H9 (cell line): ENCODE measurements around the gene MROH2A. TPM values are rescaled to one million over a fixed set of nuclear protein-coding genes. Genes with fewer than 3 reads are reported as not detected.

Experiments
- DNase-seq: peaks from one replicate; pipeline ENCODE4 v3.0.0-alpha.2; 2017
- H2AFZ ChIP-seq: one replicate; pipeline ENCODE4 v1.6.1; 2013; ENCODE audit warnings: mild to moderate bottlenecking, low read length, control low read depth, moderate library complexity
- H2AK5ac ChIP-seq: 2 replicates; pipeline ENCODE4 v1.6.1; 2013; ENCODE audit warnings: low read length, control low read depth, mixed read lengths; ENCODE audit not compliant: insufficient read length
- H2BK120ac ChIP-seq: one replicate; pipeline ENCODE4 v1.6.1; 2013; ENCODE audit warnings: low read depth, mild to moderate bottlenecking, low read length, control low read depth, inconsistent platforms; ENCODE audit not compliant: poor library complexity, severe bottlenecking
- H2BK12ac ChIP-seq: 2 replicates; pipeline ENCODE4 v1.6.1; 2013; ENCODE audit warnings: low read length, control low read depth, mixed read lengths, low read depth; ENCODE audit not compliant: insufficient read length
- H2BK15ac ChIP-seq: 2 replicates; pipeline ENCODE4 v1.6.1; 2013; ENCODE audit warnings: low read depth, low read length, control low read depth
- H2BK20ac ChIP-seq: one replicate; pipeline ENCODE4 v1.6.1; 2013; ENCODE audit warnings: low read depth, mild to moderate bottlenecking, low read length, control low read depth, inconsistent platforms; ENCODE audit not compliant: poor library complexity, severe bottlenecking
- H2BK5ac ChIP-seq: 2 replicates; pipeline ENCODE4 v1.6.1; 2013; ENCODE audit warnings: low read length, control low read depth, mixed read lengths; ENCODE audit not compliant: insufficient read length
- H3K14ac ChIP-seq: 2 replicates; pipeline ENCODE4 v1.6.1; 2013; ENCODE audit warnings: low read length, control low read depth; ENCODE audit not compliant: insufficient read depth
- H3K18ac ChIP-seq: 2 replicates; pipeline ENCODE4 v1.6.1; 2013; ENCODE audit warnings: low read depth, mild to moderate bottlenecking, mixed read lengths, low read length, control low read depth; ENCODE audit not compliant: insufficient read length
- H3K23ac ChIP-seq: 2 replicates; pipeline ENCODE4 v1.6.1; 2013; ENCODE audit warnings: low read length, control low read depth, mixed read lengths, low read depth; ENCODE audit not compliant: insufficient read length
- H3K23me2 ChIP-seq: 2 replicates; pipeline ENCODE4 v1.6.1; 2013; ENCODE audit warnings: low read depth, mild to moderate bottlenecking, mixed read lengths, low read length, control low read depth; ENCODE audit not compliant: insufficient read length, poor library complexity, severe bottlenecking
- H3K27ac ChIP-seq: 2 replicates; pipeline ENCODE4 v1.5.1; 2013; ENCODE audit warnings: low read length, control low read depth, mixed read lengths, low read depth; ENCODE audit not compliant: insufficient read length
- H3K27me3 ChIP-seq: 2 replicates; pipeline ENCODE4 v1.6.1; 2013; ENCODE audit warnings: low read length, control low read depth, inconsistent platforms; ENCODE audit not compliant: insufficient read depth
- H3K4ac ChIP-seq: 2 replicates; pipeline ENCODE4 v1.6.1; 2013; ENCODE audit warnings: low read depth, mild to moderate bottlenecking, control low read depth, inconsistent platforms, low read length, moderate library complexity
- H3K4me1 ChIP-seq: 2 replicates; pipeline ENCODE4 v1.6.1; 2013; ENCODE audit warnings: low read length, control low read depth, inconsistent platforms; ENCODE audit not compliant: insufficient read depth
- H3K4me2 ChIP-seq: 2 replicates; pipeline ENCODE4 v1.6.1; 2013; ENCODE audit warnings: low read length, control low read depth, mixed read lengths; ENCODE audit not compliant: insufficient read length, insufficient read depth
- H3K56ac ChIP-seq: 2 replicates; pipeline ENCODE4 v1.6.1; 2013; ENCODE audit warnings: low read depth, mild to moderate bottlenecking, mixed read lengths, low read length, control low read depth; ENCODE audit not compliant: insufficient read length
- H3K79me1 ChIP-seq: 2 replicates; pipeline ENCODE4 v1.6.1; 2013; ENCODE audit warnings: low read depth, mild to moderate bottlenecking, moderate library complexity, low read length, control low read depth, inconsistent platforms; ENCODE audit not compliant: insufficient read depth, poor library complexity, severe bottlenecking
- H3K79me2 ChIP-seq: 2 replicates; pipeline ENCODE4 v1.6.1; 2013; ENCODE audit warnings: low read length, control low read depth, inconsistent platforms; ENCODE audit not compliant: insufficient read depth
- H3K9ac ChIP-seq: 2 replicates; pipeline ENCODE4 v1.6.1; 2013; ENCODE audit warnings: low read length, control low read depth, mixed read lengths; ENCODE audit not compliant: insufficient read length; ENCODE audit errors: extremely low read depth
- H3K9me3 ChIP-seq: one replicate; pipeline ENCODE4 v1.6.1; 2013; ENCODE audit warnings: low read depth, low read length, inconsistent platforms; ENCODE audit not compliant: control insufficient read depth
- H3T11ph ChIP-seq: one replicate; pipeline ENCODE4 v1.6.1; 2013; ENCODE audit warnings: mild to moderate bottlenecking, low read length, control low read depth, inconsistent platforms
- H4K20me1 ChIP-seq: one replicate; pipeline ENCODE4 v1.6.1; 2013; ENCODE audit not compliant: control insufficient read depth, insufficient read length, insufficient read depth
- H4K5ac ChIP-seq: 2 replicates; pipeline ENCODE4 v1.6.1; 2013; ENCODE audit warnings: low read depth, mild to moderate bottlenecking, mixed read lengths, low read length, control low read depth; ENCODE audit not compliant: insufficient read length
- H4K8ac ChIP-seq: replicated peaks from 2 replicates; pipeline ENCODE4 v1.6.1; 2013; ENCODE audit warnings: low read length, control low read depth, mixed read lengths, low read depth; ENCODE audit not compliant: insufficient read length
- H4K91ac ChIP-seq: 2 replicates; pipeline ENCODE4 v1.6.1; 2013; ENCODE audit warnings: low read depth, mild to moderate bottlenecking, moderate library complexity, mixed read lengths, low read length, control low read depth; ENCODE audit not compliant: insufficient read length
- H3K27ac Mint-ChIP-seq, 3 experiments: 2 replicates in 2 of 3; 3 replicates in 1 of 3; pipeline ENCODE4 v1.8.0; 2020 to 2021; ENCODE audit warnings: mixed read lengths in 3 of 3, mild to moderate bottlenecking in 1 of 3, moderate library complexity in 1 of 3
- H3K27me3 Mint-ChIP-seq: 2 replicates; pipeline ENCODE4 v1.8.0; 2021; ENCODE audit warnings: low read depth, mild to moderate bottlenecking, moderate library complexity, mixed read lengths
- H3K36me3 Mint-ChIP-seq, 3 experiments: 2 replicates in 2 of 3; 3 replicates in 1 of 3; pipeline ENCODE4 v1.8.0; 2020 to 2021; ENCODE audit warnings: low read depth in 3 of 3, mixed read lengths in 3 of 3; ENCODE audit not compliant: insufficient read depth in 1 of 3
- H3K4me1 Mint-ChIP-seq, 2 experiments: 2 replicates each; pipeline ENCODE4 v1.8.0; 2020; ENCODE audit warnings: mixed read lengths in 2 of 2
- H3K4me3 Mint-ChIP-seq, 2 experiments: 2 replicates in 1 of 2; 3 replicates in 1 of 2; pipeline ENCODE4 v1.8.0; 2020 to 2021; ENCODE audit warnings: mild to moderate bottlenecking in 2 of 2, mixed read lengths in 2 of 2, moderate library complexity in 1 of 2
- H3K9me3 Mint-ChIP-seq, 2 experiments: 2 replicates in 1 of 2; 3 replicates in 1 of 2; pipeline ENCODE4 v1.8.0; 2020; ENCODE audit warnings: mild to moderate bottlenecking in 2 of 2, mixed read lengths in 2 of 2, moderate library complexity in 1 of 2
- WGBS: extraction: QIAGEN DNeasy Blood & Tissue Kit; methylation state at CpG from one replicate; pipeline ENCODE4 v1.1.7; 2013; ENCODE audit warnings: missing lambda C conversion rate, low lambda C conversion rate, mixed read lengths; ENCODE audit not compliant: insufficient read length; ENCODE audit errors: extremely low coverage; 5-methylcytosine and 5-hydroxymethylcytosine counted together
- total RNA-seq: library from RNA; stranded (reverse); gene quantifications from 2 replicates; pipeline ENCODE4 v1.2.1, GENCODE V29; 2021
- TF ChIP-seq, protein P1 (sequence below): fragments of 200-600 bp; sonication (generic); conservative IDR thresholded peaks from 3 replicates; pipeline ENCODE4 v1.8.0; 2021; ENCODE audit warnings: antibody characterized with exemption, mild to moderate bottlenecking

MROH2A gene
- total RNA-seq, 1 experiment from 2014 or later = not detected

DNA sequence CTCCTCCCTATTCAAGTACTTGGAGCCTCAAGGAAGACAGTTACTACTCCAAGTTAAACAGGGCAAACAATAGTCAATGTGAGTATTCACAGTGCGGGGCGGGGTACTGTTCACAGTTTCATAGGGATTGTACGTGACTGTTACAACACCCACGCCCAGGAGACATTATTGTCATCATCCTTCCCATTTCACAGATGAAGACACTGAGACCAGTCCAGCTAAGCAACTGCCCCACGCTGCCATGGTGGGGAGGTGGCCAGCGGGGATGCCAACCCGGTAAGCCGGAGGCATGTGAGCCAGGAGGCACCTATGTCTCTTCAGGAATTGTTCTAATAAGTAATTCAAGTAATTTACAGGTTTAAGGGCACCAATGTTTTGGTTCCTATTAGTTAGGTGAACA, 75.2 kb downstream of the MROH2A start:
- no CpG with 5 or more reads among the region's 8 CpGs for WGBS
- H2AFZ ChIP-seq = no peak overlapping the region
- peaks cover 2% of the 10 kb centered on the region; the same call in 1 of the 2 replicates for H3K4me1 ChIP-seq
- H2BK15ac ChIP-seq = no peak overlapping the region
- no peak overlapping the region for H4K5ac ChIP-seq
- Mint-ChIP-seq H3K4me3 (peak overlapping the region; percentile 95 to 99), H3K9me3 (no peaks in the 10 kb centered on the region; a peak in 1 of 5 replicates), H3K27ac (peak overlapping the region in 1 of 3 experiments; percentile 92; a peak in 2 of 7 replicates), H3K27me3 (no peaks in the 10 kb centered on the region; the same call in 1 of the 2 replicates), H3K4me1 (peaks cover 24% of the 10 kb centered on the region in 2 experiments), H3K36me3 (peaks cover 33 to 46% (median 44%) of the 10 kb centered on the region in 3 experiments)
- H3K23me2 ChIP-seq = peaks cover 11% of the 10 kb centered on the region
- H4K20me1 ChIP-seq = no peaks in the 10 kb centered on the region
- H4K8ac ChIP-seq = no peak overlapping the region
- H2AK5ac ChIP-seq = no peak overlapping the region
- H3K79me2 ChIP-seq = peaks cover 25% of the 10 kb centered on the region; the same call in 1 of the 2 replicates
- peak overlapping the region; percentile 83 for H3K4me2 ChIP-seq
- H3K9ac ChIP-seq = peak overlapping the region; percentile 80
- H3K27me3 ChIP-seq = no peaks in the 10 kb centered on the region
- no peaks in the 10 kb centered on the region for H3K9me3 ChIP-seq
- no peak overlapping the region for H3K18ac ChIP-seq
- H3K4ac ChIP-seq = no peak overlapping the region
- H2BK5ac ChIP-seq = no peak overlapping the region
- H2BK120ac ChIP-seq = no peak overlapping the region
- no peak overlapping the region for H4K91ac ChIP-seq
- no peak overlapping the region for H3T11ph ChIP-seq
- no peak for DNase-seq
- no peak overlapping the region for H2BK12ac ChIP-seq
- no peak overlapping the region for H2BK20ac ChIP-seq
- H3K79me1 ChIP-seq = peaks cover 3% of the 10 kb centered on the region
- H3K23ac ChIP-seq = no peak overlapping the region
- H3K14ac ChIP-seq = no peak overlapping the region
- TF ChIP-seq, protein P1, sequence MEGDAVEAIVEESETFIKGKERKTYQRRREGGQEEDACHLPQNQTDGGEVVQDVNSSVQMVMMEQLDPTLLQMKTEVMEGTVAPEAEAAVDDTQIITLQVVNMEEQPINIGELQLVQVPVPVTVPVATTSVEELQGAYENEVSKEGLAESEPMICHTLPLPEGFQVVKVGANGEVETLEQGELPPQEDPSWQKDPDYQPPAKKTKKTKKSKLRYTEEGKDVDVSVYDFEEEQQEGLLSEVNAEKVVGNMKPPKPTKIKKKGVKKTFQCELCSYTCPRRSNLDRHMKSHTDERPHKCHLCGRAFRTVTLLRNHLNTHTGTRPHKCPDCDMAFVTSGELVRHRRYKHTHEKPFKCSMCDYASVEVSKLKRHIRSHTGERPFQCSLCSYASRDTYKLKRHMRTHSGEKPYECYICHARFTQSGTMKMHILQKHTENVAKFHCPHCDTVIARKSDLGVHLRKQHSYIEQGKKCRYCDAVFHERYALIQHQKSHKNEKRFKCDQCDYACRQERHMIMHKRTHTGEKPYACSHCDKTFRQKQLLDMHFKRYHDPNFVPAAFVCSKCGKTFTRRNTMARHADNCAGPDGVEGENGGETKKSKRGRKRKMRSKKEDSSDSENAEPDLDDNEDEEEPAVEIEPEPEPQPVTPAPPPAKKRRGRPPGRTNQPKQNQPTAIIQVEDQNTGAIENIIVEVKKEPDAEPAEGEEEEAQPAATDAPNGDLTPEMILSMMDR = no peak
- H3K27ac ChIP-seq = no peak overlapping the region
- H3K56ac ChIP-seq = no peak overlapping the region
